Activated CD8-positive, alpha-beta T cell treated with anti-CD3 and anti-CD28 coated beads for 36 hours (primary cell): Measurements from ENCODE around the gene FOXA1. TPM values are rescaled to one million over a fixed set of nuclear protein-coding genes. Genes with fewer than 3 reads are reported as not detected.

Source experiments
- ATAC-seq: fragments of 200-7000 bp; cut with Tn5 transposase; one replicate; pipeline ENCODE4 v1.10.0; 2021; ENCODE audit warnings: mild to moderate bottlenecking, moderate library complexity
- CTCF ChIA-PET: fragments of 350-600 bp; sonication (Branson Sonifier 250); formaldehyde crosslinking; loops from one replicate; lab custom pipeline; 2021; ENCODE audit warnings: antibody characterized with exemption; lab: Charles Lee
- POLR2A ChIA-PET: fragments of 350-600 bp; sonication (Branson Sonifier 250); formaldehyde crosslinking; loops from one replicate; lab custom pipeline; 2021; ENCODE audit warnings: antibody characterized with exemption; lab: Charles Lee
- DNase-seq: peaks from one replicate; pipeline ENCODE4 v3.0.0-alpha.2; 2020
- H3K27ac Mint-ChIP-seq: one replicate; pipeline ENCODE4 v1.8.0; 2021; ENCODE audit warnings: mild to moderate bottlenecking, mixed read lengths
- H3K27me3 Mint-ChIP-seq: one replicate; pipeline ENCODE4 v1.8.0; 2021; ENCODE audit warnings: mixed read lengths
- H3K36me3 Mint-ChIP-seq: one replicate; pipeline ENCODE4 v1.8.0; 2021; ENCODE audit warnings: low read depth, mixed read lengths
- H3K4me1 Mint-ChIP-seq: one replicate; pipeline ENCODE4 v1.8.0; 2021; ENCODE audit warnings: low read depth, mixed read lengths
- H3K4me3 Mint-ChIP-seq: one replicate; pipeline ENCODE4 v1.8.0; 2021; ENCODE audit warnings: mild to moderate bottlenecking, moderate library complexity, mixed read lengths
- H3K9me3 Mint-ChIP-seq: one replicate; pipeline ENCODE4 v1.8.0; 2021; ENCODE audit warnings: mixed read lengths
- intact Hi-C: fragments of 100-400 bp; cut with micrococcal nuclease; formaldehyde crosslinking; loops from one replicate; pipeline ENCODE4 v1.10.0; 2022
- total RNA-seq, 2 experiments: library from RNA; stranded (reverse); gene quantifications; one replicate each; pipeline ENCODE4 v1.2.3, GENCODE V29; 2021
- TF ChIP-seq, protein P1 (sequence below): fragments of 200-600 bp; IDR thresholded peaks from one replicate; pipeline ENCODE4 v1.8.0; 2022; ENCODE audit warnings: antibody characterized with exemption, mild to moderate bottlenecking

FOXA1 gene
- total RNA-seq, 2 experiments from 2014 or later = not detected

DNA sequence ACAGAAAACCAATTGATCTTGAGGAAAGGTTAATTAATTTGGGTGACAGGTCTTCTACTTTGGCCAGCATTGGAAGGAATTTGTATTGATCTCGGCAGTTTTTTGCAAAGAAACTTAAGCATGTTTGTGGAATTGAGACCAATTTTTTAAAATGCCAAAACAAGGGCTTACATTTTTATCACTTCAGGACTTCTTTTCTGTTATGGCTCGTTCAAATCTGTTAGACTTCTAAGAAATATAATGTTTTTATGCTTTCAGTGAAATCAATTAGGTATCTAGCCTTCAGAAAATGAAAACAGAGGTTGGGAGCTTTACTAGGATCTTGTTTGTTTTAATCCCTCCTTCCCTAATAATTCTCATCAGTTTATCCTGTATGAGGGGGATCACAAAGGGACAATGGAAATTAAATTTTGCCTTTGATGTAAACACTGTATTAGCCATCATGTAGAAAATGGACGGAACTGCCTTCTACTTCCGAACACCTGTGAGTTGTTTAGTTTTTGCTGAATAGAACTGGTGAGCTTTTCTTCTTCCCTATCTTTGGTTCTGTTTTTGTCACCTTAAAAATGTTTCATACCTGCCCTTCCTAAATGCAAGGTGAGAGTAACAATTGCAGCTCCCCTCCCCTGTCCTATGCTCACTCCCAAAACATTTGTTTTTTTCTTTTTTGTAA lies 7.8 kb downstream of the FOXA1 start:
- peaks cover 65% of the 10 kb centered on the region for H3K27me3 Mint-ChIP-seq
- TF ChIP-seq, protein P1, sequence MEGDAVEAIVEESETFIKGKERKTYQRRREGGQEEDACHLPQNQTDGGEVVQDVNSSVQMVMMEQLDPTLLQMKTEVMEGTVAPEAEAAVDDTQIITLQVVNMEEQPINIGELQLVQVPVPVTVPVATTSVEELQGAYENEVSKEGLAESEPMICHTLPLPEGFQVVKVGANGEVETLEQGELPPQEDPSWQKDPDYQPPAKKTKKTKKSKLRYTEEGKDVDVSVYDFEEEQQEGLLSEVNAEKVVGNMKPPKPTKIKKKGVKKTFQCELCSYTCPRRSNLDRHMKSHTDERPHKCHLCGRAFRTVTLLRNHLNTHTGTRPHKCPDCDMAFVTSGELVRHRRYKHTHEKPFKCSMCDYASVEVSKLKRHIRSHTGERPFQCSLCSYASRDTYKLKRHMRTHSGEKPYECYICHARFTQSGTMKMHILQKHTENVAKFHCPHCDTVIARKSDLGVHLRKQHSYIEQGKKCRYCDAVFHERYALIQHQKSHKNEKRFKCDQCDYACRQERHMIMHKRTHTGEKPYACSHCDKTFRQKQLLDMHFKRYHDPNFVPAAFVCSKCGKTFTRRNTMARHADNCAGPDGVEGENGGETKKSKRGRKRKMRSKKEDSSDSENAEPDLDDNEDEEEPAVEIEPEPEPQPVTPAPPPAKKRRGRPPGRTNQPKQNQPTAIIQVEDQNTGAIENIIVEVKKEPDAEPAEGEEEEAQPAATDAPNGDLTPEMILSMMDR = no peak
- H3K27ac Mint-ChIP-seq = no peak overlapping the region
- intact Hi-C loops = no loop called here
- CTCF ChIA-PET = interaction anchor here (1.1 kb wide), 1 partner anchor 18 kb away, joined by 3 read pairs; no protein-coding TSS in a partner anchor
- POLR2A ChIA-PET = no interaction called here
- DNase-seq = no peak
- H3K9me3 Mint-ChIP-seq = peaks cover 6% of the 10 kb centered on the region
- peaks cover 4% of the 10 kb centered on the region for H3K36me3 Mint-ChIP-seq
- no peak overlapping the region for H3K4me3 Mint-ChIP-seq
- H3K4me1 Mint-ChIP-seq = no peaks in the 10 kb centered on the region
- no peak for ATAC-seq

DNA sequence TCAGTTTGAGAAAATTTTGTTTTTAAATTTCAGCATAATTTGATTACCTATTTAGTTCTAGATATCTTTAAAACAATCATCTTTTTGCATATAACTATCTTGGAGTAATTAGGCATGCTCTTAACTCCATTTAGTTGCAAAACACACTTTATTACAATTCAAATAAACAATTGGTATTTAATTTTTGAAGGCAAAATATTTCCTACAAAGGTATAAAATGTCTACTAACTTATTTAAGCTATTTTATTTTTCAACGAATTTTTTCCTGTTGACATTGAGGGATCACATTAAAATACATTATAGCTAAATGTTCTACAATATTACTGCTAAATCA lies 8.3 kb downstream of the FOXA1 start:
- Mint-ChIP-seq H3K36me3 (peaks cover 2% of the 10 kb centered on the region), H3K27ac (no peak overlapping the region), H3K9me3 (peaks cover 4% of the 10 kb centered on the region), H3K4me3 (no peak overlapping the region), H3K27me3 (peaks cover 63% of the 10 kb centered on the region), H3K4me1 (no peaks in the 10 kb centered on the region)
- intact Hi-C loops = no loop called here
- ChIA-PET CTCF (interaction anchor here (1.1 kb wide), 1 partner anchor 19 kb away, joined by 3 read pairs; no protein-coding TSS in a partner anchor), POLR2A (no interaction called here)
- TF ChIP-seq, protein P1 = no peak
- ATAC-seq (no peak), DNase-seq (no peak)

DNA sequence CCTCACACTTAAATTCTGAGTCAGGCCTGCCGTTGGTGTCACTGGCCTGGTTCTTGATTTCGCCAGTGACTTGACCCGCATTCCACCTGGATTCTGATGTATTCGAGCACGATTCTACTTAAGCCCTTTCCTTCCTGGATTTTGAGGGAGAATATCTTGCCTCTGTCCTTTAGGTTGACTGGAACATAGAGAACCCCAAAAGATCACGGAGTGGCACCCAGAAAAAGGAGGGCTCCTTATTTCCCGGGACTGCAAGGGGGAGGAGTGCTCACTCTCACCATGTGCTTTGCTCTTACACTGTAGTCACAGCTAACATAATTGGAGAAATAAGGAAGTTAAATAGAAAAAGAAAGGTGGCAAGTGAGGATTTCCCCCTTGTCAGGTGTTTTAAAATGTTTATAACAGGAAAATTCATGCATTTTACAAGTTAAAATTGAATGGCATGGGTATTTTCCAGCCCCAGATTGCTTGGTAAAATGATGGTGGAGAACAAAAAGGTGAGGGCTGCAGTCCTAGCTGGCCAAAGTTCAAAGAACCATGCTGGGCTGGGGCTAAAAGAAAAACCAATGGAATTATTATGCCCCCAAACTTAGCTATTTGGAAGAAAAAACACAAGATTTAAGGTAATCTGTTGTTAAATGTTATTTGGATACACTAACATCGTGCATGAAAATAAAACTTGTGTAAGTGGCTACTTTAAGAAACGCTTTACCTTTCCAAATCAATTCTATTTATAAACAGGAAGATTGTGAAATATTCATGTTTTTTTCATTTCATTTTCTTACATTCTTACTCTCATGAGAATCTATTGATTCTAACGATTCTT lies 8.9 kb downstream of the FOXA1 start:
- ChIA-PET POLR2A (no interaction called here), CTCF (interaction anchor here (1.1 kb wide), 1 partner anchor 19 kb away, joined by 3 read pairs; no protein-coding TSS in a partner anchor)
- H3K4me1 Mint-ChIP-seq = no peaks in the 10 kb centered on the region
- no peak overlapping the region for H3K27ac Mint-ChIP-seq
- H3K9me3 Mint-ChIP-seq = peaks cover 4% of the 10 kb centered on the region
- intact Hi-C loops = no loop called here
- H3K4me3 Mint-ChIP-seq = no peak overlapping the region
- DNase-seq (no peak), ATAC-seq (no peak)
- TF ChIP-seq, protein P1 = no peak
- peaks cover 2% of the 10 kb centered on the region for H3K36me3 Mint-ChIP-seq
- H3K27me3 Mint-ChIP-seq = peaks cover 63% of the 10 kb centered on the region

DNA sequence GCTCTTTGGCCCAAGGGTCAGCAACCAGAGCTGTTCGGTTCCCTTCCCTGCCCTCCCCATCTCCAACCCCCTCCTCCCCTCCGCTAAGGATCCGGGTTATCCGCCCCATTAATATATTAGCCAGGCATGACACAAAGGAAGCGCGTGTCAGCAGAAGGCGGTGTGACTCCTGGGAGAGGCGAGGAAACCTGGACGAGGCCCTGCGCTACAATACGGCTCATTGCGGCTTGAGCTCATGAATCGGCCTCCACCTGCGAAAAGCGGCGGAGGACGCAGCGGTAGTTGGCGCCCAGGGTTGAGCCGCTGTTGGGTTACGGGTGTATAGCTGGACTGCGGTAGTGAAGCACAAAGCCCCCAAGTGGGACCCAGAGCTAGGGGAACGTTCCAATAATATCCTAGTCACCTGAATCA lies 9.9 kb downstream of the FOXA1 start:
- no peak overlapping the region for H3K27ac Mint-ChIP-seq

More for the DNA sequence above, 9.9 kb downstream of the FOXA1 start:
- peaks cover 2% of the 10 kb centered on the region for H3K36me3 Mint-ChIP-seq
- ATAC-seq (no peak), DNase-seq (no peak)
- ChIA-PET POLR2A (no interaction called here), CTCF (no interaction called here)
- intact Hi-C loops = no loop called here
- TF ChIP-seq, protein P1 = no peak
- peaks cover 53% of the 10 kb centered on the region for H3K27me3 Mint-ChIP-seq
- H3K4me1 Mint-ChIP-seq = no peaks in the 10 kb centered on the region
- no peak overlapping the region for H3K4me3 Mint-ChIP-seq
- peaks cover 3% of the 10 kb centered on the region for H3K9me3 Mint-ChIP-seq
